ENCODE data around the gene HARS1.
"Not testable (repeated sequence)": the region's sequence is repeated elsewhere in the genome, so short reads cannot be mapped to it uniquely, and the experiment has no call there.

Gene HARS1

DNA sequence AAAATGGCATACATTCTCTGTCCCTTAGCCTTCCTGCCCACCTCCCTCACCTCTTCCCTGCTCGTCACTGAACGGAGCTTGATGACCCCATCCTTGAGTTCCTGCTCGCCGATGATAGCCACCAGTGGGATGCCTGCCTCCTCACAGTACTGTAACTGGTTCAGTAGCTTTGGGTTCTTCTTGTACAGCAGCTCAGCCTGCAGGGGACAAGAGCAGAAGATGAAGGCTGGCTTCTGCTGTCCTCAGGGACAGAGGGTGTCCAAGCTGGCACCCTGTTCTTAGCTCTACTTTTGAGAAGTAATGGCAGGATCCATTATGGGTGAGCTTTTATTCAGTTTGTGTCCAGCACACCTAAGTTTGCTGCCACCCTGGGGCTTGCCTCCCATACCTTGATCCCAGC, 16.5 kb downstream of the HARS1 start:
- no peak for DNase-seq (ENCODE audit: low spot score)

DNA sequence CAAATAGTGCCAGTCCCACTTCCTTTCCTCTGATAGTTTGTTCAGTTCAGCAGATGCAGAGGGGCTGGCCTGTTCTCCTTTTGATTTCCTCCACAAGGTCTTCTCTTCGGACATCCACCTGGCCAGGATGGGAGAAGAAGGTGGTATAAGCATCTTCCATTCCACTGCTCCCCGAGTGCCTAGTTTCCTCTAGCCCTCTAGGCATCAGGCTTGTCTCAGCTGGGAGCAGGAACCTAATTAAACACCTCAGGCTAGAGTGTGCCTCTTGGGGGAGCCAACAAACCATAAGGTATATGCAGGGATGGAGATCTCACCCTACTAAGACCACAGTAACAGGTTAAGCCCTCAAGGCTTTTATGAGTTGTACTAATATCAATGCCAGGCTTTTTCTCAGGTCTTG, 17.0 kb downstream of the HARS1 start:
- DNase-seq (ENCODE audit: low spot score): no peak

DNA sequence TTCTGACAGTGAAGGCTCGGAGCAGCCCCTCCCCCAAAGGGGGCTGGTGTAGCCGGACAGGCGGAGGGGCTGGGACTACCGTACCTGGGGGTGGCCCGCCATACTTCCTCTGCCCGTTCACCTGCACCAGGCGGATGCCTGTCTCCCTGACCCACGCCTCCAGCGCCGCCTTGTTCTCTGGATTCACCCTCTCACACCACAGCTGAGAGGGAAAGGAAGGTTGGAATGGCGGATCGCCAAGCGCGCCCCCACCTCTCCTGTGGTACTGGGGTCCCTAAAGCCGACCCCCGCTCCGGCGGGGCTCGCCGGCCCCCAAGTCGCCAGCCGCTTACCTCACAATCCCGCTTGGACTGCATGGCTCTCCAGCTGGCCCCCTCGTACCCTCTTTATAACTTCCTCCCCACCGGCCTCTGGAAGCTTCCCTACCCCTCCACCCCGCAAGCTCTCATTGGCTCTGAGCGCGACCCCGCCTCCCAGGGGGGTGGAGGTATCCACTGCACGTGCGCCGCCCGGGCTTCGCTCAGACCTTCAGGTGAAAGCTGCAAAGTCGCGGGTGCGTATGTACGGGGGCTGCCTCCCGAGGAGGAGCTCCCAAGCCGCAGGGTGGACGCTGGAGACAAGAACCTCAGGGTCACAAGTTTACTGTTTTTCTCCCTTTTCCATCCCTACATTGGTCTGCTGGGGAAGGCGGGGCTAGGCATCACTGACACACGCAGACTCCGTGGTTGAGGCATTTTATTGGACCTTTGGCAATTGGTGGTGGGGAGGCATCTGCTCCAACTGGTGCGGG, 17.8 kb downstream of the HARS1 start, which contains the start of gene DND1:
Gene DND1 (minus strand): TSS at position 390 of the 790 bp plus-strand sequence. CDS start 34 bp downstream, at position 356.
- no peak for DNase-seq (ENCODE audit: low spot score)

DNA sequence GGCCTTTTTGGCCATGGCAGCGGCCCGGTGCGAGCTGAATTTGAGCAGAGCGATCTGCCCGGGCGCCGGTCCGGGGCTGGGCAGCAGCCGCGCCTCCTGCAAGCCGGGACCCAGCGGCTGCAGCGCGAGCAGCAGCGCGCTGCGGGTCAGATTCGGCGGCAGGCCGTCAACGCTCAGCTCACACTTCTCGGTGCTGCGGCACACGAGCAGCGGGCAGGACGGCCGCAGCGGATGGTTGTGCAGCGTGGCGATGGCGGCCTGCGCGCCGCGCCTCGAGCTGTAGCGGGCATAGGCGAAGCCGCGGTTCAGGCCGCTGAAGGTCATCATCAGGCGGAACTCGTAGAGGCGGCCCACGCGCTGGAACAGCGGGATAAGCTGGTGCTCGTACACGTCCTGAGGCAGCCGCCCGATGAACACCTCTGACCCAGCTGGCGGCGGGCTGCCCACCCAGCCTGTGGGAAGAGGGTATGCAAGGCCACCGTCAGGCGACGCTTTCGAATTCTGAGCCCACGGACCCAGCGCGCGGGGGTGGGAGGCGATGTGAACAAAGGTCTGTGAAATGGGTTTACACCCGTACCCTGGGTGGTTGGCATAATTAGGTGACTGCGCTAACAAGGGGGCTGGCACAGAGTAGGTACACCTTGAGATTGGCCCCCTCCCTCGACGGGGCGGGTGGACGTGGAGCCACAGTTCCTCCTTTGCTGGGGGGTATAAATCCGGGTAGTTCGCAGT, 18.5 kb downstream of the HARS1 start:
- no peak for DNase-seq (ENCODE audit: low spot score)

DNA sequence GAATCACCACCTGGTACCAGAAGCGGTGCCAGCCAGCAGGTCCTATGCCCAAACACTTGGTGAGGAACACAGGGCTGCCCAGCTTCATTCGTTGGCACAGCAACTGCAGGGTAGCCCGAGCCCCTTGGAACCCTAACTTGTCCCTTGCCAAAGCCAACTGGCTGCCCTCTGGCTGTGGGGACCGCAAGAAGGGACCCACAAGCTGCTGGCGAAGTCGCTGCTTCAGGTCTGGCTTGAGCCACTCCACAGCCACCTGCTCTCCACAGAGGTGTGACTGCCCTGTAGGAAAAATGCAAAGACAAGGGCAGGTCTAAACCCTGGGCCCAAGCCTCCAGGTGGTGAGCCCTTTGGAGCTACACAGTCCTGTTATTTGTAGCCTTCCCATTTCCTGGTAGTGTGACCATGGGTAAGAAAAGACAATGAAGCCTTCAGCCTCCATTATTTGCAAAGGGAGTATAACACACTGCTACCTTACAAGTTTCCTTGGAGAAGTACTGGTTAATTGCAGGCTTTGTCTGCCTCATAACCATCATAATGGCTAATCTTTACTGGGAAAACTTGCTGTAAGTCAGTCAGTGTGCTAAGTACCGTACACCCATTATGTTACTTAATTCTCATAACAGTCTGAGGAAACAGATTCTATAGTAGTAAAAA, 19.6 kb downstream of the HARS1 start:
- DNase-seq (ENCODE audit: low spot score): no peak

DNA sequence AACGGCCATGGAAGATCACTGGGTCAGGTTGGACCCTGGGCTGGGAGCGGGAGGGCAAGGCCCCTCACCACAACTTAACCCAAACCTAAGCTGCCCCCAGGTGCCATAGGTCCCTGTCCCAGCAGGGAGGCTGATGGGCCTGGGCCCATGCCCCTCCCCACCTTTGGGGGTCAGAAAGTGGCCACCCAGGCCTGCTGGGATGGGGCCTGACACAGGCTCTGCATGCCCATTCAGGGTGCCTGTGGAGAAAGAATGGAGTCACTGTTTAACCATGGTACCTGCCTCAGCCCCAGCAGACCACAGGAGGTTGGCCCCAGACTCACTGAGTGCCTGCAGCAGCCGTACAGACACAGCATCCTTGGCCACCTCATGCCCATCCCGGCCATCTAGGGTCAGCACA, 20.1 kb downstream of the HARS1 start:
- DNase-seq (ENCODE audit: low spot score): not testable (repeated sequence)

DNA sequence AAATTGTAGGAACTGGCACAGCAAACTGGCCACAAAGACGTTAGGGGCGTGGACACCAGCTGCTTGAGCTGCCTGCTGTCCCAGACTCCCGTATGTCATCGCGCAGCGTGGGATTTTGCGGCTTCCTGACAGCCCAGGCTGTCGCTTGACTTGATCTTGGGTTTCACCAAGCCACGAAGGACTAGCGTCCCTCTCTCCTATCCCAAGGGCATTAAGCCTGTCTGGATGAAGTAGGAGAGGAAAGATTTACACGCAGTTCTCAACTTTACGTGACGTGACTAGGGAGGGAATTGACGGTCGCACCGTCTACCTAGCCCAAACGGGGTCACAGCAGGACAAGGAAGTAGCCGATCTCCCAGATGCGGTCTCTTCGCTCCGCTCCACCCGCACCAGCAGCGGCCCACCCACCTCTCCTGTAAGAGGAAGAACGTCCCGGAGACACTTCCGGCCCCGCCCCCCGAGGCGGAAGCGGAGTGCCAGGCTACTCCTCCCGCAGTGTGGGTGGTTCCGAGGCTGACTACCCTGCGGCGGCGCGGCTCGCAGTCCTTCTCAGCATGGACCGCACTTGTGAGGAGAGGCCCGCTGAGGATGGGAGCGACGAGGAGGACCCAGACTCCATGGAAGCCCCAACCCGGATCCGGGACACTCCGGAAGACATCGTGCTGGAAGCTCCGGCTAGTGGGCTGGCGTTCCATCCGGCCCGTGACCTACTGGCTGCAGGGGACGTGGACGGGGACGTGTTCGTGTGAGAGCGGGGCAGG, 26.6 kb downstream of the HARS1 start, which contains the start of gene WDR55:
Gene WDR55 (plus strand): TSS at position 546 of the 761 bp plus-strand sequence. CDS start 9 bp downstream, at position 555.
- peak; percentile 93 for DNase-seq (ENCODE audit: low spot score)

DNA sequence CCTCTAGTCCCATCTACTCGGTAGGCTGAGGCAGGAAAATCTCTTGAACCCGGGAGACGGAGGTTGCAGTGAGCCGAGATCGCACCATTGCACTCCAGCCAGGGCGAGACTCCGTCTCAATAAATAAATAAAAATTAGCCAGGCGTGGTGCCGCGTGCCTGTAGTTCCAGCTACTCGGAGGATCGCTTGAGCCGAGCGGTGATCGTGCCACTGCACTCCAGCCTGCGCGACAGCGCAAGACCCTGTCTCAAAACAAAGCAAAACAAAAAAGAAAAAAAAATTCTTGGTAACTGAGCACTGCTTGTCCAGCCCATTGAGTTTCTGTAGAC, 27.2 kb downstream of the HARS1 start:
- DNase-seq (ENCODE audit: low spot score): no peak

DNA sequence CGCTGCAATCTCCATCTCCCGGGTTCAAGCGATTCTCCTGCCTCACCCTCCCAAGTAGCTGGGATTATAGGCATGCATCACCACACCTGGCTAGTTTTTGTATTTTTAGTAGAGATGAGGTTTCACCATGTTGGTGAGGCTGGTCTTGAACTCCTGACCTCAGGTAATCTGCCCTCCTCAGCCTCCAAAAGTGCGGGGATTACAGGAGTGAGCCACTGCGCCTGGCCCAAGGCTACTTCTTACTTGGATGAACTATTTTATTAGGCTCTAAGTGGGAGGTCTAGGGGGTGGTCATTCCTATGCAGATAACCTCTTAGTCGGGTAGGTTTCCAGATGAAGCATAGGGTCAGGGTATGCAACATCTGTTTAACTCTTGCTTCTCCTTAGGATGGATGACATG, 30.8 kb downstream of the HARS1 start:
- not testable (repeated sequence) for DNase-seq (ENCODE audit: low spot score)

DNA sequence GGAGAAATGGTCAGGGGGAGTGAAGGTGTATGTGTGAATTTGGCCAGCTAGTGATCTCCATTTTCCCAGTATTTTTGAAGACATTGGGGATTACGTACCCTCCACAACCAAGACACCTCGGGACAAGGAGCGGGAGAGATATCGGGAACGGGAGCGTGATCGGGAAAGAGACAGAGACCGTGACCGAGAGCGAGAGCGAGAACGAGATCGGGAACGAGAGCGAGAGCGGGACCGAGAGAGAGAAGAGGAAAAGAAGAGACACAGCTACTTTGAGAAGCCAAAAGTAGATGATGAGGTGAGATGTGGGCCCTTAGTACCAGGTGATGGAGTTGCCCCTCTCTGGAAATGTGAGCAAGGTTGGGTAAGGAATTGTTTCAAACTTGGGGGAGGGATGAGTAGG, 32.3 kb downstream of the HARS1 start:
- no peak for DNase-seq (ENCODE audit: low spot score)

DNA sequence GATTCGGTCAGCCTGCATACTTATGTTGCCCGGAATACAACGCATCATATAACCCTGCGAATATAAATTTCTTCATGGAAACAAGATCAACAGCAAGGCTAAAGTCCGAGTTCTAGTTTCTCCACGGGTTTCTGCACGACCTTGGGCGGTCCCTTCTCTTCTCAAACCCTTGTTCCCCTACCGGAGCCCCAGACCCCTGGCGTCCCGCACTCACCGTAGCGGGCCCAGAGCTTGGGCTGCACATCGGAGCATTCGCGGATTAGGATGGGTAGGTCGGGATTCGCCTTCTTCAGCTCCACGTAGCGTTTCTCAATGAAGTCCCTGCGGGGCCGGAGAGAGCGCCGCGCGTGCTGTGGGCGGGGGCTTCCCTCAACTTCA, 44.1 kb downstream of the HARS1 start:
- no peak for DNase-seq (ENCODE audit: low spot score)

DNA sequence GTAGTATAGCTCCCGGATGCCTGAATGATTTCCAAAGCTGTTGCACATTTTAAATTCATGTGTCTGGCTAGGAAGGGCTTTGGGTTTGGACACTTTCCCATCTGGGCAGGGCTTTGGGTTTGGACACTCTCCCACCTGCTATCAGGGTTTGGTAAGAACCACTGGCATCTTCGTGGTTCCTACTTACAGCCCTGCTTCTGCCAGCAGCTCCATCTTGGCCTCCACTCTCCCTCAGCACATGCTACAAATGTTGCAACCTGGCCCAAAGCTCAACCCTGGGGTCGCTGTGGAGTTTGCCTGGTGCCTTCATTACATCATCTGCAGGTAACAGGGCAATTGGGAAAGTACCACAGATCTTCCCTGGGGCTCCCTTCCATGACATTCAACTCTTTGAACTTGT, 48.5 kb downstream of the HARS1 start:
- DNase-seq (ENCODE audit: low spot score): no peak

DNA sequence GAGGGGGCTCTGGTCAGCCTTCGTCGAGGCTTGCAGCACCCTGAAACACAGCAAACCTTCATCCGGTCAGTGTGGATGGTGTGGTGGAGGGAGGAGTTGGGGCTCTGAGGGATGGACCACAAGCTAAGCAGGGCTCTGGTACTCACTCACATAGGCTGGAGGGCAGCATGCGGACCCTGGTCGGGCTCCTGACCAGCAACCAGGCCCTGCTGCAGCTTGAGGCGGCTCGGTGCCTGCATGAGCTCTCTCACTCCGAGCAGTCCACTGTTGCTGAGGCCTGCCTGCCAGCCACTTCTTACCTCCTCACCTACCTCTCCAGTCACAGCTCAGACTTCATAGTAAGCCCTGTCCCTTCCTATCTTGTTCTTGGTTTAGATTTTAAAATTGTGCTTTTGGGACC, 49.5 kb downstream of the HARS1 start:
- DNase-seq (ENCODE audit: low spot score): no peak

DNA sequence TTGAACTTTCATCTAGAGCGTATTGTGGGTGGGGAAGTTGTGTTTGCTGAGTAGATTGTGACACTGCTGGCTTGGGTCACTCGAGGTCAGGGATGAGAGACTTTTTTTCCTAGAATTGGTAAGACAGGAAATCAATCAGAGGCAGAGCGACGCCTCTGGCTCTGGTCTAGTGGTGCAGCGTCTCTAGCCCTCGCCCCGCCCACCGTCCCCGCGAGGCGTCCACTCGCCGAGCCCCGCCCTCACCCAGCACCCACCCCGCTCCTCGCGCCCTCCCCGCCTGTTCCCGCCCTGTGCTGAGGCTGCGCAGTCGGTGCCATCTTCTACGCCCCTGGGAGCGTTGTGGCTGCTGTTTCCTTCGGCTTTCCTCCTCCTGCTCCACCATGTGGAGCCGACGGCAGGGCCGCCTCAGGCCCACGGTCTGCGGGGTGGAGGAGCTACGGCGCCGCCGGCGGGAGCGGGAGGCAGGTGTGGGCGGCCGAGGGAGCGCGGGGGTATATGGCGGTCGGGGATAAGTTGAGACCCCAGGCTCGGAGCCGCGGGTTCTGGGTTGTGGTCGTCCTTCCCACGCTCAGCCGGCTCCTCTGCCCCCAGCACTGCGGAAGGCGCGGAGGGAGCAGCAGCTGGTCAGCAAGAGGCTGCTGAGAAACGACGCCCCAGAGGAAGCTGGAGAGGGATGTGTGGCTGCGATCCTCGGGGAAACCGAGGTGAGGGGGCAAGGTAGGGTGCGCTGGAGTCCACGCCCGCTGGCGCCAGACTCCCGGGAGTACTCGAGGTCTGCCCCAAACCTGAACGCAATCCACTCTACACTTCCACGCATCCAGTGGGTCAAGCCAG, 51.8 kb downstream of the HARS1 start, which contains the start of gene TMCO6:
Gene TMCO6 (plus strand): TSS at position 304 of the 834 bp plus-strand sequence. CDS start 77 bp downstream, at position 381.
- peak; percentile 96 for DNase-seq (ENCODE audit: low spot score)

DNA sequence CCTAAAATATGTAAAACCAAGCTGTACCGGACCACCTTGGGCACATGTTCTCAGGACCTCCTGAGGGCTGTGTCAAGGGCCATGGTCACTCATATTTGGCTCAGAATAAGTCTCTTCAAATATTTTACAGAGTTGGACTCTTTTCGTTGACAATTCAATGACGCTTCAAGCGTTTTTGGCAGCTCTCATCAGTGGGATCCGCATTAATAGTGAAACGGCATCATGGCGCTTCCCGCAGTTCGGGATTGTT, 52.3 kb downstream of the HARS1 start:
- not testable (repeated sequence) for DNase-seq (ENCODE audit: low spot score)

DNA sequence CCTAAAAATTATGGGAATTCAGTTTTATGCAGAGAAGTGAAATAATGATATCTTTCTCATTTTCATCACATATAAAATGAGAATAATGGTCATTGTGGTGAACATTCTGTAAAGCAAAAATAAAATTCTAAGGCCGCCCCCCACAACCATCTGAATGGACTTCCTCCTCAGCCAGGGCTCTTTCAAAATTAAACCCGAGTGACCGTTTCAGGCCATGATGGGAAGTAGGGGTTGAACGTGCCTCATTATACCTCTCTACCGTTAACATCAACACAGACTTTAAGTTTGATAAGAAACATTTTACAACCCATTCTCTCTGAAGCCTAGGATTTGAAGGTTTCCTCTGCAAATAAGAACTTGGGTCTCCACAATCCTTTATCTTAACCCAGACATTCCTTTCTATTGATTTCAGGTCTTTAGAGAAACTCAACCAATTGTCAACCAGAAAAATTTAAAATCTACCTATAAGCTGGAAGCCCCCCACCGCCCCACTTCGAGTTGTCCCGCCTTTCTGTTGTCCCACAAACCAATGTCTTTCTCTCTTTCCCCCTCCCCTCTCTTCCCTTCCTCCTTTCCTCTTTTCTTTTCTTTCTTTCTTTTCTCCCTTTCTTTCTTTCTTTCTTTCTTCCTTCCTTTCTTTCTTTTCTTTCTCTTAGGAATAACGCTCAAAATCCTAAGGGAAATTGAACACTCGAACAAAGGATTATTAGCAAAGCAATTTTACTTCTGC, 53.6 kb downstream of the HARS1 start:
- no peak for DNase-seq (ENCODE audit: low spot score)

DNA sequence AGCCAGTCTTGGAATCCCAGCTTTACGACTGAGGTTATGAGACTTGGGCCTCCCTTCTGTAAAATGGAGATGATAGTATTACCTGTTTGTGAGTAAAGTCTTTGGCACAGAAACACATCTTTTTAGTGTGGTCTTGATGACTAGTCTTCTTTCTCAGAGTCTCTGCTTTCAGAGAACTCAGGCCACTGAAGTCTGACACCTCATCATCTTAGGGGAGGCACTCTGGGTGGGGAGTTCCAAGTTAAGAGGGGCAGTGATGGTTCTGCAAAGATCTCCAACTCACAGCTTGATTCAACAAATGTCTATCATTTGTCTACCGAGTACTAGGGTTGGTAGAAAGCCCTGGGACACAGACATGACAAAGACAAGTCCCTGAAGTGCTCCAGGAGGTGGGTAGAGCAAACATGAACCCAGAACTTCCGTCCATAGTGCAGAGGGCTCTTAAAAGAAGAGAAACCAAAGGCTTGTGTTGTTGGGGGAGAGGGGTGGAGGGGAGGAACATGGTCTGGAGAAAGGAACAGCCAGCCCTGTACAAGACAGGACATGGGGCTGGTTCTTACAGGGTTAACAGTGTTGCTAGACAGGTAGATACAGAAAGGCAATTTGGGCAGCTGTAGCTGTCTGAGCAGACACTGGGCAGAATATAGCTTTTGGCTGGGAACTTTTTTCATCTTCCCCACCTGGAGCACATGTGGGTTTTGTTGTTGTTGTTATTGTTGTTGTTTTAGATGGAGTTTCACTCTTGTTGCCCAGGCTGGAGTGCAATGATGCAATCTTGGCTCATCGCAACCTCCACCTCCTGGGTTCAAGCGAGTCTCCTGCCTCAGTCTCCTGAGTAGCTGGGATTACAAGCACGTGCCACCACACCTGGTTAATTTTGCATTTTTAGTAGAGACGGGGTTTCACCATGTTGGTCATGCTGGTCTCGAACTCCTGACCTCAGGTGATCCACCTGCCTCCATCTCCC, 55.6 kb downstream of the HARS1 start:
- DNase-seq (ENCODE audit: low spot score): peak; percentile 33

DNA sequence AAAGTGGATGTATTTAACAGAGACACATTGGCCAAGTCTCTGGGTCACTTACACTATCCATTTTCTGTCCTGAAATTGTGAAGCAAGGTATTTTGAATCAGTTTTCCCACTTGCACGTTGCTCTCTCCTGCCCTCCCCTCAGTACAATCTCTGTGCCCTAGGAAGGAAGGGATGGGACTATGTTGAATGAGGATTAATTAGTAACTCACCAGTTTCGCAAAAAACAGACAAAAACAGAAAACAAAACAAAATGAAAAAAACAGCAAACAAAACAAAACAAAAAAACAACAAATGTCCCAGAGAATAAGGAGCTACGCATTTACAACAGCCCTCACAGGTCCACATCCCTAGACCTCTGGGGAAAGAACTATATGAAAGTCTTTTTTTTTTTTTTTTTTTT, 57.1 kb downstream of the HARS1 start:
- DNase-seq (ENCODE audit: low spot score): no peak

DNA sequence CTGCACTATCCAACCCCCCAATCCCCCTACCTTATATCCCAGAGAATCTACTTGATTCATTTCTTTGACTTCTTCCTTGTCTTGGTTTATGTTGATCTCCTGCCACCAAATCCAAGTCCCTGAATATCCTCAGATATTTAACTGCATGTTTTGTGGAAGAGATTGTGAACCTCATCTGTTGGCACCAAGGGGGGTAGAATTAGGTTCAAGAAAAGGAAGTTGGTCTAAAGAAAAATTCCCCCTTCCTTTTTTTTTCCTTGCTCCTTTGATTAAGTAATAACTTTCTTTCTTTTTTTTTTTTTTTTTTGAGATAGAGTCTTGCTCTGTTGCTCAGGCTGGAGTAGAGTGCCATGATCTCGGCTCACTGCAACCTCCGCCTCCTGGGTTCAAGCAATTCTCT, 57.7 kb downstream of the HARS1 start:
- DNase-seq (ENCODE audit: low spot score): no peak

All from CD4-positive, alpha-beta T cell treated with Interleukin-15 for 4 hours (primary cell).